ENCODE data around the gene MMAB. TPM values are rescaled to one million over a fixed set of nuclear protein-coding genes. Genes with fewer than 3 reads are reported as not detected.

MMAB gene
- total RNA-seq, 1 experiment from 2014 or later: 24.3 TPM

- H3K27me3 ChIP-seq (ENCODE audit: insufficient read depth, low read length): no peaks in the 10 kb centered on the region
- DNase-seq: no peak
These were observed 40.5 kb upstream of the MMAB start for GRCh38 chr12:109613649-109614455.

More at GRCh38 chr12:109613649-109614455, 40.5 kb upstream of the MMAB start:
- Histone ChIP-seq H4K8ac (replicated peaks; ENCODE audit: insufficient read length, low read depth, low read length) (no peak overlapping the region), H3K4ac (ENCODE audit: low read depth, low read length) (no peak overlapping the region), H3K27ac (ENCODE audit: insufficient read length, low read depth, low read length) (no peak overlapping the region), H3K9me3 (ENCODE audit: control insufficient read depth, low read depth, low read length) (no peaks in the 10 kb centered on the region), H2BK5ac (ENCODE audit: insufficient read length, low read length) (no peak overlapping the region), H2BK15ac (ENCODE audit: low read depth, low read length) (no peak overlapping the region), H3K14ac (ENCODE audit: insufficient read depth, low read length) (no peak overlapping the region; the same call in 1 of the 2 replicates), H4K20me1 (ENCODE audit: control insufficient read depth, insufficient read depth, insufficient read length) (no peaks in the 10 kb centered on the region), H3K18ac (ENCODE audit: insufficient read length, low read depth, low read length) (no peak overlapping the region), H2AFZ (ENCODE audit: low read length) (no peak overlapping the region), H3K4me2 (ENCODE audit: insufficient read depth, insufficient read length, low read length) (no peak overlapping the region), H3K56ac (ENCODE audit: insufficient read length, low read depth, low read length) (no peak overlapping the region), H3T11ph (ENCODE audit: low read length) (no peak overlapping the region), H3K23me2 (ENCODE audit: insufficient read length, low read depth, low read length, poor library complexity, severe bottlenecking) (no peaks in the 10 kb centered on the region), H4K91ac (ENCODE audit: insufficient read length, low read depth, low read length) (no peak overlapping the region), H2BK20ac (ENCODE audit: low read depth, low read length, poor library complexity, severe bottlenecking) (no peak overlapping the region), H2BK12ac (ENCODE audit: insufficient read length, low read depth, low read length) (no peak overlapping the region), H3K9ac (ENCODE audit: extremely low read depth, insufficient read length, low read length) (no peak overlapping the region), H2AK5ac (ENCODE audit: insufficient read length, low read length) (no peak overlapping the region), H3K23ac (ENCODE audit: insufficient read length, low read depth, low read length) (no peak overlapping the region), H3K79me2 (ENCODE audit: insufficient read depth, low read length) (no peaks in the 10 kb centered on the region), H3K79me1 (ENCODE audit: insufficient read depth, low read depth, low read length, poor library complexity, severe bottlenecking) (no peaks in the 10 kb centered on the region), H3K4me1 (ENCODE audit: insufficient read depth, low read length) (no peaks in the 10 kb centered on the region), H2BK120ac (ENCODE audit: low read depth, low read length, poor library complexity, severe bottlenecking) (no peak overlapping the region), H4K5ac (ENCODE audit: insufficient read length, low read depth, low read length) (no peak overlapping the region)
- no peak for TF ChIP-seq CTCF (conservative IDR thresholded peaks at IDR 0.05)
- Mint-ChIP-seq H3K36me3 (ENCODE audit: insufficient read depth in 1 of 3, low read depth in 3 of 3) (no peaks in the 10 kb centered on the region; a peak in 1 of 7 replicates), H3K4me1 (peaks cover 10 to 18% of the 10 kb centered on the region in 2 experiments), H3K27me3 (ENCODE audit: low read depth) (peaks cover 9% of the 10 kb centered on the region), H3K4me3 (no peak overlapping the region), H3K9me3 (no peaks in the 10 kb centered on the region), H3K27ac (no peak overlapping the region; a peak in 1 of 7 replicates)
- WGBS (ENCODE audit: extremely low coverage, insufficient read length, low lambda C conversion rate): no CpG with 5 or more reads among the region's 26 CpGs
